CD4-positive, alpha-beta T cell (primary cell): ENCODE results near the gene RAD9A. TPM values are rescaled to one million over a fixed set of nuclear protein-coding genes. Genes with fewer than 3 reads are reported as not detected.
A peak's percentile ranks its signal among the peaks of the same experiment; 100 is the strongest.

Experiments
- ATAC-seq: fragments of 200-7000 bp; cut with Tn5 transposase; one replicate; pipeline ENCODE4 v1.10.0; 2022; ENCODE audit warnings: mild to moderate bottlenecking; ENCODE audit not compliant: poor library complexity
- CTCF ChIA-PET: fragments of 350-600 bp; sonication (Branson Sonifier 250); formaldehyde crosslinking; loops from one replicate; lab custom pipeline; 2021; ENCODE audit warnings: antibody characterized with exemption, inconsistent platforms; lab: Charles Lee
- POLR2A ChIA-PET: fragments of 350-600 bp; sonication (Branson Sonifier 250); formaldehyde crosslinking; loops from one replicate; lab custom pipeline; 2021; ENCODE audit warnings: antibody characterized with exemption, inconsistent platforms; lab: Charles Lee
- DNase-seq, 14 experiments: peaks; one replicate each; pipeline ENCODE4 v3.0.0-alpha.2; 2013 to 2020; ENCODE audit warnings: mixed read lengths in 2 of 14
- H3K27ac ChIP-seq, 2 donors: one replicate each; pipeline versions ENCODE4 v1.5.1 to v1.7.0; 2013; ENCODE audit warnings: low read length in 2 of 2, low read depth in 1 of 2, mild to moderate bottlenecking in 1 of 2
- H3K27me3 ChIP-seq, 2 experiments: 1 replicate in 1 of 2; 2 replicates in 1 of 2; pipeline versions ENCODE4 v1.6.1 to v1.7.0; 2013; ENCODE audit warnings: low read length in 2 of 2, control low read depth in 1 of 2, mild to moderate bottlenecking in 1 of 2, moderate library complexity in 1 of 2; ENCODE audit not compliant: insufficient read depth in 2 of 2, control insufficient read depth in 1 of 2
- H3K36me3 ChIP-seq: one replicate; pipeline ENCODE4 v1.6.1; 2013; ENCODE audit warnings: low read length, control low read depth; ENCODE audit not compliant: insufficient read depth
- H3K4me1 ChIP-seq: one replicate; pipeline ENCODE4 v1.6.1; 2013; ENCODE audit warnings: low read length, control low read depth; ENCODE audit not compliant: insufficient read depth
- H3K4me3 ChIP-seq: one replicate; pipeline ENCODE4 v1.5.1; 2013; ENCODE audit warnings: mild to moderate bottlenecking, low read length, moderate library complexity
- H3K9me3 ChIP-seq, 2 experiments: 1 replicate in 1 of 2; 2 replicates in 1 of 2; pipeline versions ENCODE4 v1.6.1 to v1.7.0; 2013; ENCODE audit warnings: low read length in 2 of 2, mild to moderate bottlenecking in 2 of 2, control low read depth in 1 of 2, moderate library complexity in 1 of 2; ENCODE audit not compliant: control insufficient read depth in 1 of 2, insufficient read depth in 1 of 2
- H3K27ac Mint-ChIP-seq: one replicate; pipeline ENCODE4 v1.8.0; 2020; ENCODE audit warnings: mixed read lengths
- H3K27me3 Mint-ChIP-seq: one replicate; pipeline ENCODE4 v1.8.0; 2021; ENCODE audit warnings: mixed read lengths
- H3K36me3 Mint-ChIP-seq: one replicate; pipeline ENCODE4 v1.8.0; 2021; ENCODE audit warnings: low read depth, mixed read lengths
- H3K4me1 Mint-ChIP-seq: one replicate; pipeline ENCODE4 v1.8.0; 2021; ENCODE audit warnings: low read depth, mixed read lengths
- H3K4me3 Mint-ChIP-seq: one replicate; pipeline ENCODE4 v1.8.0; 2020; ENCODE audit warnings: mild to moderate bottlenecking, mixed read lengths
- H3K9me3 Mint-ChIP-seq: one replicate; pipeline ENCODE4 v1.8.0; 2020; ENCODE audit warnings: mixed read lengths
- CTCF ChIP-seq: fragments of 200-600 bp; IDR thresholded peaks from one replicate; pipeline ENCODE4 v1.8.0; 2022; ENCODE audit warnings: antibody characterized with exemption, mild to moderate bottlenecking
- intact Hi-C, 2 experiments: fragments of 100-400 bp; cut with DNase I in 1 of 2; cut with micrococcal nuclease in 1 of 2; formaldehyde crosslinking; loops; one replicate each; pipeline versions ENCODE4 v1.15.1 to v1.9.0; 2023 to 2025; cut with DNase I, micrococcal nuclease
- polyA plus RNA-seq, 2 donors: library from polyadenylated mRNA; unstranded; fragments of 120-200 nt; gene quantifications; one replicate each; pipeline ENCODE4 v1.2.1, GENCODE V29; 2013
- total RNA-seq, 174 experiments: library from RNA in 2 of 174; stranded (reverse) in 2 of 174; gene quantifications; one replicate each; pipeline ENCODE4 v1.2.3 and lab custom pipeline; 2021 to 2026

RAD9A gene
- total RNA-seq (10 to 100 TPM; 19.3 to 20.3 TPM), total RNA-seq (lab: John Stamatoyannopoulos, UW) (3.9 to 42.0 (median 25.7) reads per million in 172 experiments)
- 15.2 TPM for polyA plus RNA-seq (2013, experiment 1 of 2)
- 22.1 TPM for polyA plus RNA-seq (2013, experiment 2 of 2)

GRCh38 chr11:67391304-67392182 lies at the start of gene RAD9A:
TSS of gene RAD9A (plus strand) at chr11:67391986. CDS start at chr11:67392045, 59 bp downstream.
- POLR2A ChIA-PET, result interaction anchor here (0.7 to 3.0 kb wide), 24 partner anchors 9 to 152 kb away, joined by 3 to 61 read pairs (median 4); partner anchors contain the start of genes AIP, ANKRD13D, CARNS1 and PITPNM1
- Mint-ChIP-seq H3K27ac (peak within 1 kb of the TSS; percentile 76), H3K9me3 (no peaks in the 10 kb centered on the region), H3K27me3 (no peaks in the 10 kb centered on the region), H3K4me1 (peaks cover 38% of the 10 kb centered on the region), H3K36me3 (peaks cover 6% of the 10 kb centered on the region), H3K4me3 (peak within 1 kb of the TSS; percentile 88)
- CTCF ChIA-PET, result interaction anchor here (0.7 to 2.7 kb wide), 10 partner anchors 9 to 114 kb away, joined by 3 to 16 read pairs (median 4); partner anchors contain the start of genes PITPNM1, POLD4, PPP1CA and TMEM134
- peaks cover 42% of the 10 kb centered on the region for H3K4me1 ChIP-seq
- ATAC-seq, result peak; percentile 83
- peaks cover 21% of the 10 kb centered on the region for H3K36me3 ChIP-seq
- no peaks in the 10 kb centered on the region for H3K27me3 ChIP-seq
- peak; percentile 82 to 97 (median 90) for DNase-seq
- H3K9me3 ChIP-seq, result no peaks in the 10 kb centered on the region
- no peak for TF ChIP-seq CTCF
- peak within 1 kb of the TSS; percentile 90 for H3K4me3 ChIP-seq
- intact Hi-C loops, result loop anchor here (1.0 to 10.0 kb wide), 3 partner anchors 37 to 213 kb away; partner anchors contain the start of genes TMEM134 (in 2 of the 2), NDUFV1 (in 1 of the 2) and RPS6KB2 (in 1 of the 2)
- peak within 1 kb of the TSS; percentile 55 to 77 for H3K27ac ChIP-seq

GRCh38 chr11:67344264-67344663 lies 47.5 kb upstream of the RAD9A start:
- H3K4me1 ChIP-seq, result peaks cover 33% of the 10 kb centered on the region
- POLR2A ChIA-PET, result interaction anchor here (1.0 to 3.3 kb wide), 10 partner anchors 9 to 666 kb away, joined by 3 to 30 read pairs (median 6); partner anchors contain the start of genes GRK2, POLD4 and RBM4B
- DNase-seq (peak in 9 of 14 experiments; percentile 23 to 64 (median 42)), ATAC-seq (peak; percentile 54)
- Mint-ChIP-seq H3K27ac (peak overlapping the region; percentile 78), H3K4me1 (peaks cover 50% of the 10 kb centered on the region), H3K36me3 (no peaks in the 10 kb centered on the region), H3K4me3 (peak overlapping the region; percentile 58), H3K27me3 (no peaks in the 10 kb centered on the region), H3K9me3 (no peaks in the 10 kb centered on the region)
- TF ChIP-seq CTCF, result no peak
- H3K4me3 ChIP-seq, result no peak overlapping the region
- peak overlapping the region; percentile 30 to 50 for H3K27ac ChIP-seq
- H3K27me3 ChIP-seq, result no peaks in the 10 kb centered on the region
- intact Hi-C loops, result no loop called here
- CTCF ChIA-PET, result interaction anchor here (0.6 to 5.5 kb wide), 9 partner anchors 8 to 1273 kb away, joined by 3 to 58 read pairs (median 3); partner anchors contain the start of genes ANKRD13D, CLCF1 and NUDT8
- H3K36me3 ChIP-seq, result no peaks in the 10 kb centered on the region
- no peaks in the 10 kb centered on the region for H3K9me3 ChIP-seq
